WTC11 (cell line): ENCODE results near the gene ALLC. TPM values are rescaled to one million over a fixed set of nuclear protein-coding genes. Genes with fewer than 3 reads are reported as not detected.

Experiments used
- ATAC-seq: fragments of 200-7000 bp; cut with Tn5 transposase; 2 replicates; pipeline ENCODE4 v1.10.0; 2021; ENCODE audit warnings: mild to moderate bottlenecking, moderate library complexity
- CTCF ChIA-PET: fragments of 300-600 bp; sonication (Branson Sonifier 250); formaldehyde crosslinking; loops from one replicate; lab custom pipeline; 2021; ENCODE audit warnings: antibody characterized with exemption; lab: Charles Lee
- POLR2A ChIA-PET: fragments of 350-600 bp; sonication (Branson Sonifier 250); formaldehyde crosslinking; loops from one replicate; lab custom pipeline; 2021; ENCODE audit warnings: antibody characterized with exemption; lab: Charles Lee
- DNase-seq: peaks from one replicate; pipeline ENCODE4 v3.0.0; 2021; ENCODE audit warnings: low spot score
- H3K27ac Mint-ChIP-seq: 2 replicates; pipeline ENCODE4 v1.8.0; 2021; ENCODE audit warnings: mixed read lengths
- H3K27me3 Mint-ChIP-seq: 2 replicates; pipeline ENCODE4 v1.8.0; 2021; ENCODE audit warnings: low read depth, mild to moderate bottlenecking, moderate library complexity, mixed read lengths
- H3K36me3 Mint-ChIP-seq: 2 replicates; pipeline ENCODE4 v1.8.0; 2021; ENCODE audit warnings: mixed read lengths
- H3K4me1 Mint-ChIP-seq: 2 replicates; pipeline ENCODE4 v1.8.0; 2022; ENCODE audit warnings: mixed read lengths
- H3K4me3 Mint-ChIP-seq: 2 replicates; pipeline ENCODE4 v1.8.0; 2021; ENCODE audit warnings: mild to moderate bottlenecking, moderate library complexity, mixed read lengths
- H3K9me3 Mint-ChIP-seq: 2 replicates; pipeline ENCODE4 v1.8.0; 2021; ENCODE audit warnings: mixed read lengths
- CBFB ChIP-seq: sonication (generic); formaldehyde crosslinking; IDR thresholded peaks from 2 replicates; pipeline ENCODE4 v1.8.1; 2022; ENCODE audit warnings: mild to moderate bottlenecking, low read depth, missing genetic modification reagents
- FOXP4 ChIP-seq: sonication (generic); formaldehyde crosslinking; IDR thresholded peaks from 2 replicates; pipeline ENCODE4 v1.8.0; 2022; ENCODE audit warnings: mild to moderate bottlenecking, missing genetic modification reagents
- IRF2 ChIP-seq: sonication (generic); formaldehyde crosslinking; IDR thresholded peaks from 2 replicates; pipeline ENCODE4 v1.8.0; 2022; ENCODE audit warnings: low read depth, missing genetic modification reagents, borderline replicate concordance
- KAT7 ChIP-seq: sonication (generic); formaldehyde crosslinking; IDR thresholded peaks from 2 replicates; pipeline ENCODE4 v1.8.1; 2023; ENCODE audit warnings: missing genetic modification reagents, mild to moderate bottlenecking, borderline replicate concordance
- MXD4 ChIP-seq: fragments of 250-450 bp; sonication (Bioruptor Pico); IDR thresholded peaks from 2 replicates; pipeline ENCODE4 v1.8.0; 2021; ENCODE audit warnings: mild to moderate bottlenecking, moderate library complexity, borderline replicate concordance
- OVOL2 ChIP-seq: fragments of 250-450 bp; sonication (Bioruptor Pico); IDR thresholded peaks from 2 replicates; pipeline ENCODE4 v1.9.0; 2021; ENCODE audit warnings: mild to moderate bottlenecking, borderline replicate concordance
- PRDM15 ChIP-seq: sonication (generic); formaldehyde crosslinking; IDR thresholded peaks from 2 replicates; pipeline ENCODE4 v1.8.0; 2022; ENCODE audit warnings: missing genetic modification reagents
- RORB ChIP-seq: fragments of 250-450 bp; sonication (Bioruptor Pico); IDR thresholded peaks from 2 replicates; pipeline ENCODE4 v1.9.0; 2021; ENCODE audit warnings: mild to moderate bottlenecking
- SP1 ChIP-seq: sonication (generic); formaldehyde crosslinking; conservative IDR thresholded peaks from 2 replicates; pipeline ENCODE4 v1.8.1; 2022; ENCODE audit warnings: missing genetic modification reagents
- TEAD4 ChIP-seq: sonication (generic); formaldehyde crosslinking; IDR thresholded peaks from 2 replicates; pipeline ENCODE4 v1.8.0; 2022; ENCODE audit warnings: mild to moderate bottlenecking, missing genetic modification reagents
- ZNF263 ChIP-seq: sonication (generic); formaldehyde crosslinking; IDR thresholded peaks from 2 replicates; pipeline ENCODE4 v1.8.1; 2022; ENCODE audit warnings: low read depth, mild to moderate bottlenecking, moderate library complexity, missing genetic modification reagents
- ZNF416 ChIP-seq: fragments of 250-450 bp; sonication (Bioruptor Pico); IDR thresholded peaks from 2 replicates; pipeline ENCODE4 v1.9.0; 2021; ENCODE audit warnings: mild to moderate bottlenecking, inconsistent platforms
- ZNF423 ChIP-seq: fragments of 250-450 bp; sonication (Bioruptor Pico); IDR thresholded peaks from 2 replicates; pipeline ENCODE4 v2.1.2; 2022; ENCODE audit warnings: mild to moderate bottlenecking, moderate library complexity
- ZNF425 ChIP-seq: fragments of 250-450 bp; sonication (Bioruptor Pico); conservative IDR thresholded peaks from 2 replicates; pipeline ENCODE4 v1.9.0; 2021; ENCODE audit warnings: mild to moderate bottlenecking
- ZNF512 ChIP-seq: sonication (generic); formaldehyde crosslinking; IDR thresholded peaks from 2 replicates; pipeline ENCODE4 v1.8.1; 2022; ENCODE audit warnings: missing genetic modification reagents, borderline replicate concordance
- ZNF532 ChIP-seq: fragments of 250-450 bp; sonication (Bioruptor Pico); IDR thresholded peaks from 2 replicates; pipeline ENCODE4 v1.9.0; 2021; ENCODE audit warnings: mild to moderate bottlenecking, borderline replicate concordance
- total RNA-seq: library from RNA; stranded (reverse); gene quantifications from 3 replicates; pipeline ENCODE4 v1.2.3, GENCODE V29; 2021
- TF ChIP-seq, protein P1 (sequence below): fragments of 250-450 bp; sonication (Bioruptor Pico); IDR thresholded peaks from 2 replicates; pipeline ENCODE4 v1.9.0; 2021; ENCODE audit warnings: mild to moderate bottlenecking
- TF ChIP-seq, protein P2 (sequence below): sonication (generic); formaldehyde crosslinking; IDR thresholded peaks from 2 replicates; pipeline ENCODE4 v1.8.1; 2023; ENCODE audit warnings: mild to moderate bottlenecking, missing genetic modification reagents

The ALLC gene
- total RNA-seq, 1 experiment from 2014 or later, result not detected

DNA sequence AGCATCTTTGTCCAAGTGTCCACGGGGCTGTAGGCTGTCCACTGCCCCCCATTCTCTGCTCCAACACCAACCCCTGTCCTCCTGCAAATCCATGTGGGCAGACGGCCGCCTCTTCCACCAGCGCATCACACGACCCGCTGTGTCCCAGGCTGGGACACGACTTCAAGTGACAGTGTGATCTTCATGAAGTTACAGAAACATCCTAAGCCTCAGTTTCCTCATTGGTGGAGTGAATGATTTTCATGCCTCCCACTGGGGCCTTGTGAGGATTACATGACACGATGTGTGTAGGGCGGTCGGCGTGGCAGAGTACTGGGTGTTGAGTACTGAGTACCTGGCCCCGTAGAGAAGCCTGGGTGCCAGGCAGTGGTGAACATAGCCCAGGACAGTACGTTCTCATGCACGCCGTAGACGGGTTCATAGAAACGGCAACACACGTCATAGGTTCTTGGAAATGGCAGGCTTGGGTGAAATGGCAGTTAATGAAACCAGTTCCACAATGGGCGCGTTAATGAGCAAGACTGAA, 9.3 kb upstream of the ALLC start (continued):
- TF ChIP-seq ZNF532 (CRISPR knock-in tag) (no peak), TEAD4 (no peak), OVOL2 (CRISPR knock-in tag) (no peak), ZNF512 (CRISPR knock-in tag) (no peak), PRDM15 (CRISPR knock-in tag) (no peak), KAT7 (CRISPR knock-in tag) (no peak), CBFB (no peak), ZNF425 (CRISPR knock-in tag) (no peak)
- TF ChIP-seq, protein P1, sequence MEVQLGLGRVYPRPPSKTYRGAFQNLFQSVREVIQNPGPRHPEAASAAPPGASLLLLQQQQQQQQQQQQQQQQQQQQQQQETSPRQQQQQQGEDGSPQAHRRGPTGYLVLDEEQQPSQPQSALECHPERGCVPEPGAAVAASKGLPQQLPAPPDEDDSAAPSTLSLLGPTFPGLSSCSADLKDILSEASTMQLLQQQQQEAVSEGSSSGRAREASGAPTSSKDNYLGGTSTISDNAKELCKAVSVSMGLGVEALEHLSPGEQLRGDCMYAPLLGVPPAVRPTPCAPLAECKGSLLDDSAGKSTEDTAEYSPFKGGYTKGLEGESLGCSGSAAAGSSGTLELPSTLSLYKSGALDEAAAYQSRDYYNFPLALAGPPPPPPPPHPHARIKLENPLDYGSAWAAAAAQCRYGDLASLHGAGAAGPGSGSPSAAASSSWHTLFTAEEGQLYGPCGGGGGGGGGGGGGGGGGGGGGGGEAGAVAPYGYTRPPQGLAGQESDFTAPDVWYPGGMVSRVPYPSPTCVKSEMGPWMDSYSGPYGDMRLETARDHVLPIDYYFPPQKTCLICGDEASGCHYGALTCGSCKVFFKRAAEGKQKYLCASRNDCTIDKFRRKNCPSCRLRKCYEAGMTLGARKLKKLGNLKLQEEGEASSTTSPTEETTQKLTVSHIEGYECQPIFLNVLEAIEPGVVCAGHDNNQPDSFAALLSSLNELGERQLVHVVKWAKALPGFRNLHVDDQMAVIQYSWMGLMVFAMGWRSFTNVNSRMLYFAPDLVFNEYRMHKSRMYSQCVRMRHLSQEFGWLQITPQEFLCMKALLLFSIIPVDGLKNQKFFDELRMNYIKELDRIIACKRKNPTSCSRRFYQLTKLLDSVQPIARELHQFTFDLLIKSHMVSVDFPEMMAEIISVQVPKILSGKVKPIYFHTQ, result no peak

DNA sequence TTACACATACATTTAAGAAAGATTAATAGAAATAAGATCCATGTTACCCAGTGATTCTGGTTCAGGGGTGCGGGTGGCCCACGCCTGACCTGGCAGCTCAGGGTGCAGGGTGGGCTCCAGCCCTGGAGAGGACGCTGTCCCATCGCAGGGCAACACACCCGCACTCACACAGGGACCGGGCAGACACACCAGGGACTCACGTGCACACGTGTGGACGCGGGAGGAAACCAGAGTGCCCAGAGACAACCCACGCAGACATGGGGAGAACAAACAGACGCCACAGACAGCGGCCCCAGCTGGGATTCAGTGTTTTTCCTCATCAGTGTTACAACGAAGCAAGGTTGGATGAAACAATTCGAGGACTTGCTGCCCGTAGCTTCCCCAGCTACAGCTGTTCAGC, 8.4 kb upstream of the ALLC start:
- DNase-seq (no peak), ATAC-seq (no peak)
- CTCF ChIA-PET, result interaction anchor here (1.3 kb wide), 1 partner anchor 11 kb away, joined by 5 read pairs; no protein-coding TSS in a partner anchor
- Mint-ChIP-seq H3K27ac (no peak overlapping the region), H3K4me3 (no peak overlapping the region), H3K27me3 (peaks cover 13% of the 10 kb centered on the region), H3K4me1 (peaks cover 12% of the 10 kb centered on the region), H3K9me3 (peaks cover 3% of the 10 kb centered on the region; the same call in 1 of the 2 replicates), H3K36me3 (no peaks in the 10 kb centered on the region)
- POLR2A ChIA-PET, result no interaction called here
- TF ChIP-seq ZNF423 (CRISPR knock-in tag) (no peak), ZNF263 (CRISPR knock-in tag) (no peak), RORB (CRISPR knock-in tag) (no peak), MXD4 (CRISPR knock-in tag) (no peak), IRF2 (no peak), SP1 (CRISPR knock-in tag) (no peak), ZNF416 (CRISPR knock-in tag) (no peak), FOXP4 (no peak)
- TF ChIP-seq, protein P2, sequence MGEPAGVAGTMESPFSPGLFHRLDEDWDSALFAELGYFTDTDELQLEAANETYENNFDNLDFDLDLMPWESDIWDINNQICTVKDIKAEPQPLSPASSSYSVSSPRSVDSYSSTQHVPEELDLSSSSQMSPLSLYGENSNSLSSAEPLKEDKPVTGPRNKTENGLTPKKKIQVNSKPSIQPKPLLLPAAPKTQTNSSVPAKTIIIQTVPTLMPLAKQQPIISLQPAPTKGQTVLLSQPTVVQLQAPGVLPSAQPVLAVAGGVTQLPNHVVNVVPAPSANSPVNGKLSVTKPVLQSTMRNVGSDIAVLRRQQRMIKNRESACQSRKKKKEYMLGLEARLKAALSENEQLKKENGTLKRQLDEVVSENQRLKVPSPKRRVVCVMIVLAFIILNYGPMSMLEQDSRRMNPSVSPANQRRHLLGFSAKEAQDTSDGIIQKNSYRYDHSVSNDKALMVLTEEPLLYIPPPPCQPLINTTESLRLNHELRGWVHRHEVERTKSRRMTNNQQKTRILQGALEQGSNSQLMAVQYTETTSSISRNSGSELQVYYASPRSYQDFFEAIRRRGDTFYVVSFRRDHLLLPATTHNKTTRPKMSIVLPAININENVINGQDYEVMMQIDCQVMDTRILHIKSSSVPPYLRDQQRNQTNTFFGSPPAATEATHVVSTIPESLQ (CRISPR knock-in tag), result no peak
